Calu3 (cell line): ENCODE measurements around the gene RGS12. TPM values are rescaled to one million over a fixed set of nuclear protein-coding genes. Genes with fewer than 3 reads are reported as not detected.

Source experiments
- BruUV-seq: library from RNA; stranded (reverse); fragments of 400-500 nt; replicated peaks from 2 replicates; lab custom pipeline; 2021; lab: Mats Ljungman, UMichigan
- CTCF ChIA-PET: fragments of 300-600 bp; sonication (Branson Sonifier 250); formaldehyde crosslinking; loops from one replicate; lab custom pipeline; 2022; ENCODE audit warnings: antibody characterized with exemption; lab: Charles Lee
- DNase-seq: peaks from one replicate; pipeline ENCODE4 v3.0.0; 2022
- H3K27ac Mint-ChIP-seq: one replicate; pipeline ENCODE4 v1.8.0; 2022; ENCODE audit warnings: mixed read lengths; ENCODE audit not compliant: unreplicated experiment
- H3K27me3 Mint-ChIP-seq: one replicate; pipeline ENCODE4 v1.8.0; 2022; ENCODE audit warnings: mixed read lengths; ENCODE audit not compliant: unreplicated experiment
- H3K36me3 Mint-ChIP-seq: one replicate; pipeline ENCODE4 v1.8.0; 2022; ENCODE audit warnings: mild to moderate bottlenecking, moderate library complexity, mixed read lengths; ENCODE audit not compliant: insufficient read depth, unreplicated experiment
- H3K4me1 Mint-ChIP-seq: one replicate; pipeline ENCODE4 v1.8.0; 2022; ENCODE audit warnings: mild to moderate bottlenecking, low read depth, mixed read lengths; ENCODE audit not compliant: unreplicated experiment
- H3K4me3 Mint-ChIP-seq: one replicate; pipeline ENCODE4 v1.8.0; 2022; ENCODE audit warnings: mild to moderate bottlenecking, low read depth, moderate library complexity, mixed read lengths; ENCODE audit not compliant: unreplicated experiment
- H3K9me3 Mint-ChIP-seq: one replicate; pipeline ENCODE4 v1.8.0; 2022; ENCODE audit warnings: low read depth, mixed read lengths; ENCODE audit not compliant: unreplicated experiment
- intact Hi-C: fragments of 100-400 bp; cut with micrococcal nuclease; formaldehyde crosslinking; loops from one replicate; pipeline ENCODE4 v1.10.0; 2022; ENCODE audit not compliant: unreplicated experiment
- total RNA-seq: library from RNA; stranded (reverse); gene quantifications from 2 replicates; pipeline ENCODE4 v1.2.3, GENCODE V29; 2022
- TF ChIP-seq, protein P1 (sequence below): fragments of 200-600 bp; IDR thresholded peaks from one replicate; pipeline ENCODE4 v1.8.0; 2022; ENCODE audit warnings: antibody characterized with exemption; ENCODE audit not compliant: unreplicated experiment

The RGS12 gene
- total RNA-seq, 1 experiment from 2014 or later, result 13.9 TPM

DNA sequence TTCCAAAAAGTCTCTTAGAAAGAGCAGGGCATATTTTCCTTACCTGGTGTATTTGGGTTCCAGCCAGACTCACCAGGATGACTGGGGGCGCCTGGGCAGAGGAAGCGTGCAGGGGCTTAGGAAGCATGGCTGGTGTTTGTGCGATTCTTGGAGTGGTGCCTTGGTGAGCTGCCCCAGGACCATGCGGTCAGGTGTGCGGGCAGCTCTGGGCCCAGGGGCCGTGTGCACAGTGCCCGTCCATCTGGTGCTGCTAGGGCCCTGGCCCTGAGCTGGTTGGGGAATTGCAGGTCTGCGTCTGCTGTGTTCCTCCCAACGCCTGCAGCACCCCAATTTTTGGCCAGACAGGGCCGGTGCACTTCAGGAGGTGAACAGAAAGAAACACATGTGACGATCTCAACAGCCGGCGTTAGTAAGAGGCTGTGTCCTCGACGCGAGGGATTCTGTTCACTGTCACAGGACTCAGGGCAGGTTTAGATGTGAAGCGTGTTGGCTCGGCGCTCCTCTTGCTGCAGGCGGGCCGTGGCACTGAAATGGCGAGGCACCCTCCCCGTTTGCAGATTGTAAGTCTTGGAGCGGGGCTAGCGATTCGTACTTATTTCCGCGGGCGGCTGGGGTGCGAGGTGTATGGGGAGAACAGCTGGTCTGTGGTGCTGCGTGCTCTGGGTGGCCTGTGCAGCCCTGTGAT lies 15.2 kb downstream of the RGS12 start:
- TF ChIP-seq, protein P1, sequence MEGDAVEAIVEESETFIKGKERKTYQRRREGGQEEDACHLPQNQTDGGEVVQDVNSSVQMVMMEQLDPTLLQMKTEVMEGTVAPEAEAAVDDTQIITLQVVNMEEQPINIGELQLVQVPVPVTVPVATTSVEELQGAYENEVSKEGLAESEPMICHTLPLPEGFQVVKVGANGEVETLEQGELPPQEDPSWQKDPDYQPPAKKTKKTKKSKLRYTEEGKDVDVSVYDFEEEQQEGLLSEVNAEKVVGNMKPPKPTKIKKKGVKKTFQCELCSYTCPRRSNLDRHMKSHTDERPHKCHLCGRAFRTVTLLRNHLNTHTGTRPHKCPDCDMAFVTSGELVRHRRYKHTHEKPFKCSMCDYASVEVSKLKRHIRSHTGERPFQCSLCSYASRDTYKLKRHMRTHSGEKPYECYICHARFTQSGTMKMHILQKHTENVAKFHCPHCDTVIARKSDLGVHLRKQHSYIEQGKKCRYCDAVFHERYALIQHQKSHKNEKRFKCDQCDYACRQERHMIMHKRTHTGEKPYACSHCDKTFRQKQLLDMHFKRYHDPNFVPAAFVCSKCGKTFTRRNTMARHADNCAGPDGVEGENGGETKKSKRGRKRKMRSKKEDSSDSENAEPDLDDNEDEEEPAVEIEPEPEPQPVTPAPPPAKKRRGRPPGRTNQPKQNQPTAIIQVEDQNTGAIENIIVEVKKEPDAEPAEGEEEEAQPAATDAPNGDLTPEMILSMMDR, result no peak
- H3K4me1 Mint-ChIP-seq, result peaks cover 9% of the 10 kb centered on the region
- no peaks in the 10 kb centered on the region for H3K27me3 Mint-ChIP-seq
- no peaks in the 10 kb centered on the region for H3K9me3 Mint-ChIP-seq
- intact Hi-C loops, result no loop called here
- CTCF ChIA-PET, result interaction anchor here (0.6 kb wide), 1 partner anchor 246 kb away, joined by 5 read pairs; no protein-coding TSS in a partner anchor
- BruUV-seq, result no TSS peak
- H3K4me3 Mint-ChIP-seq, result no peak overlapping the region
- no peak overlapping the region for H3K27ac Mint-ChIP-seq
- no peaks in the 10 kb centered on the region for H3K36me3 Mint-ChIP-seq
- no peak for DNase-seq

DNA sequence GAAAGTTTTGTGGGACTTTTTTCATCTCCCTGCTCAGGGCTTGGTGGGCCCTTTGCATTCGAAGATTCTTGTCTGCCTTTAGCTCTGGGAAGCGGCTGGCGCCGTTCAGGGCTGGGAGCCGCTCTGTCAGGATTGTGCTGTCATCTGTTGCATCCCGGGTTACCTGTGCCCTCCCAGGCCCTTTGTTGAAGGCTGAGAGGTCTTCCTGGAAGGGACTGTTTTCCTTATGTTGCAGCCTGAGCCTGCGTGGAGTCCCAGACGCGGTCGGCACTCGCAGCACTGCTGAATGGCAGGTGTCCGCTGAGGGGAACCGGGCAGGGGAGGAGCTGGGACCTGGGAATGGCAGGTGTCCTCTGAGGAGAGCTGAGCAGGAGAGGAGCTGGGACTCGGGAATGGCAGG lies 15.9 kb downstream of the RGS12 start:
- no peak overlapping the region for H3K4me3 Mint-ChIP-seq
- TF ChIP-seq, protein P1, result no peak
- H3K36me3 Mint-ChIP-seq, result no peaks in the 10 kb centered on the region
- no peak for DNase-seq
- intact Hi-C loops, result no loop called here
- no peaks in the 10 kb centered on the region for H3K27me3 Mint-ChIP-seq
- H3K9me3 Mint-ChIP-seq, result no peaks in the 10 kb centered on the region
- peaks cover 9% of the 10 kb centered on the region for H3K4me1 Mint-ChIP-seq
- no peak overlapping the region for H3K27ac Mint-ChIP-seq
- CTCF ChIA-PET, result no interaction called here
- no TSS peak for BruUV-seq

DNA sequence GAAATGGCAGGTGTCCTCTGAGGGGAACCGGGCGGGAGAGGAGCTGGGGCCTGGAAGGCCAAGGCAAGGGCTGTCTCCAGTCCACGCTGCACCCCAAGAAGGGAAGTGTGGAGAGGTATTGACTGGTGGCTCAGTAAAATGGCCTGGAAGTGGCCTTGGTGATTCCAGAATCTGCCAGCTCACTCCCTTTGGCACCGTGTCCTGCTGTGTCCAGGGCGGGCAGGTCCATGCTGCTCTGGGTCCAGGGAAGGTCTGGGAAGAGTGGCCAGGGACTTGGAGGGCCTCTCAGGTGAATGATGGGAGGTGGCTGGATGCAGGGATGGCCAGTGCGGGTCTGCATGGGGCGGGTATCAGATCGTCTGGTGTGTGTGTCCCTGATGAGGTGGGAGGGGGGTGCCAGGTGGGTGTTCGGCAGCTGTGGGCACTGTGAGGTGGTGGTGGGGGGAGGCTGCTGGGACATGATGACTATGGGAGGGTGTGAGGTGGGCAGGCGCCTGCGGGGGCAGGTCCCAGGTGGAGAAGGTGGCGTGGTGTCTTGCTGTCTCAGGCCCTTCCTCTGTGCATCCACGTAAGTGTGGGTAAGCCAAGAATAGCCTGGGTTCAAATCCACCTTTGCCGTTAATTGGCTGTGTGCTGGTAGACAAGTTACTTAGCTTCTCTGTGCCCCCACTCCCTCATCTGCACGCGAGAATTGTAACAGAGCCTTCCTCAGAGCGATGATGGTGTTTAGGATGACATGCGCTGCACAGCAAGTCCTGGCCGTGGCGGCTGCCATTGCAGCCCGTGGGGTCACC lies 17.7 kb downstream of the RGS12 start:
- BruUV-seq, result no TSS peak
- no peak overlapping the region for H3K4me3 Mint-ChIP-seq
- no peak for DNase-seq
- H3K36me3 Mint-ChIP-seq, result no peaks in the 10 kb centered on the region
- H3K27ac Mint-ChIP-seq, result no peak overlapping the region
- no peaks in the 10 kb centered on the region for H3K9me3 Mint-ChIP-seq
- TF ChIP-seq, protein P1, result no peak
- no peaks in the 10 kb centered on the region for H3K27me3 Mint-ChIP-seq
- intact Hi-C loops, result no loop called here
- peaks cover 9% of the 10 kb centered on the region for H3K4me1 Mint-ChIP-seq
- CTCF ChIA-PET, result no interaction called here

DNA sequence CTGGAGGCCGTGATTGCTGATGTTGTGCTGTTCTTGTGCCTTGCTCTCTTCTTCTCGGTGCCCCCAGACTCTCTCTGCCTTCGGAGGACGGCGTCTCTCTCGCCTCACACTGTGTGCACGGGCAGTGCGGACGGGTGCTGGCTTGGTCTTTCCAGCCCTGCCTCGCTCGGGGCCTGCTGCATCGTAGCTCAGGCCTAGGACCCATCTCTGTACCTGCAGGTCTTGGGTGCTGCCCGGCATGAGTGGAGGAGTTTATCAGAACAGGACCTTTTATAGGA lies 18.2 kb downstream of the RGS12 start:
- Mint-ChIP-seq H3K9me3 (no peaks in the 10 kb centered on the region), H3K36me3 (no peaks in the 10 kb centered on the region), H3K4me3 (no peak overlapping the region), H3K4me1 (peaks cover 9% of the 10 kb centered on the region), H3K27me3 (no peaks in the 10 kb centered on the region), H3K27ac (no peak overlapping the region)
- intact Hi-C loops, result no loop called here
- TF ChIP-seq, protein P1, result no peak
- DNase-seq, result no peak
- CTCF ChIA-PET, result no interaction called here
- BruUV-seq, result no TSS peak
